Stimulated activated CD8-positive, alpha-beta memory T cell treated with anti-CD3 and anti-CD28 coated beads, Interleukin-4, amount 100 ng/mL, for 48 hours (primary cell): ENCODE results near the gene SDR9C7.
"Not testable (repeated sequence)": the region's sequence is repeated elsewhere in the genome, so short reads cannot be mapped to it uniquely, and the experiment has no call there.

Source experiments
- DNase-seq: peaks from one replicate; pipeline ENCODE4 v3.0.0-alpha.2; 2020

The SDR9C7 gene

GRCh38 chr12:56914256-56914655, 20.0 kb downstream of the SDR9C7 start:
- DNase-seq: no peak

- not testable (repeated sequence) for DNase-seq
Observed at GRCh38 chr12:56909403-56909802, 24.8 kb downstream of the SDR9C7 start.

GRCh38 chr12:56908136-56908535, 26.1 kb downstream of the SDR9C7 start:
- DNase-seq: no peak

- no peak for DNase-seq
Observed at GRCh38 chr12:56905852-56906251, 28.4 kb downstream of the SDR9C7 start.

- no peak for DNase-seq
Observed at GRCh38 chr12:56903374-56903773, 30.8 kb downstream of the SDR9C7 start.

GRCh38 chr12:56901313-56901712, 32.9 kb downstream of the SDR9C7 start:
- not testable (repeated sequence) for DNase-seq

GRCh38 chr12:56900583-56900982, 33.6 kb downstream of the SDR9C7 start:
- no peak for DNase-seq

GRCh38 chr12:56898938-56899337, 35.3 kb downstream of the SDR9C7 start:
- no peak for DNase-seq

- DNase-seq: no peak
Observed at GRCh38 chr12:56897844-56898361, 36.3 kb downstream of the SDR9C7 start.

GRCh38 chr12:56896082-56896481, 38.1 kb downstream of the SDR9C7 start:
- no peak for DNase-seq

GRCh38 chr12:56894698-56895368, 39.4 kb downstream of the SDR9C7 start:
- DNase-seq: no peak

GRCh38 chr12:56891885-56892284, 42.3 kb downstream of the SDR9C7 start:
- not testable (repeated sequence) for DNase-seq

GRCh38 chr12:56886319-56886718, 47.9 kb downstream of the SDR9C7 start:
- DNase-seq: no peak

GRCh38 chr12:56885316-56885715, 48.9 kb downstream of the SDR9C7 start:
- DNase-seq: no peak

GRCh38 chr12:56884421-56884820, 49.8 kb downstream of the SDR9C7 start:
- no peak for DNase-seq

- not testable (repeated sequence) for DNase-seq
Observed at GRCh38 chr12:56882407-56882806, 51.8 kb downstream of the SDR9C7 start.

GRCh38 chr12:56880125-56880992, 53.8 kb downstream of the SDR9C7 start:
- no peak for DNase-seq

- DNase-seq: not testable (repeated sequence)
Observed at GRCh38 chr12:56879240-56880124, 54.7 kb downstream of the SDR9C7 start.

GRCh38 chr12:56878010-56878339, 56.2 kb downstream of the SDR9C7 start:
- DNase-seq: no peak

GRCh38 chr12:56877195-56878009, 56.8 kb downstream of the SDR9C7 start:
- DNase-seq: no peak

GRCh38 chr12:56874821-56875220, 59.4 kb downstream of the SDR9C7 start:
- DNase-seq: no peak

- DNase-seq: no peak
Observed at GRCh38 chr12:56873382-56873781, 60.8 kb downstream of the SDR9C7 start.
